ENCODE results near the gene NT5DC1. TPM values are rescaled to one million over a fixed set of nuclear protein-coding genes. Genes with fewer than 3 reads are reported as not detected.

Gene NT5DC1
- total RNA-seq, 2 experiments from 2014 or later, result 20.5 to 58.8 TPM

DNA sequence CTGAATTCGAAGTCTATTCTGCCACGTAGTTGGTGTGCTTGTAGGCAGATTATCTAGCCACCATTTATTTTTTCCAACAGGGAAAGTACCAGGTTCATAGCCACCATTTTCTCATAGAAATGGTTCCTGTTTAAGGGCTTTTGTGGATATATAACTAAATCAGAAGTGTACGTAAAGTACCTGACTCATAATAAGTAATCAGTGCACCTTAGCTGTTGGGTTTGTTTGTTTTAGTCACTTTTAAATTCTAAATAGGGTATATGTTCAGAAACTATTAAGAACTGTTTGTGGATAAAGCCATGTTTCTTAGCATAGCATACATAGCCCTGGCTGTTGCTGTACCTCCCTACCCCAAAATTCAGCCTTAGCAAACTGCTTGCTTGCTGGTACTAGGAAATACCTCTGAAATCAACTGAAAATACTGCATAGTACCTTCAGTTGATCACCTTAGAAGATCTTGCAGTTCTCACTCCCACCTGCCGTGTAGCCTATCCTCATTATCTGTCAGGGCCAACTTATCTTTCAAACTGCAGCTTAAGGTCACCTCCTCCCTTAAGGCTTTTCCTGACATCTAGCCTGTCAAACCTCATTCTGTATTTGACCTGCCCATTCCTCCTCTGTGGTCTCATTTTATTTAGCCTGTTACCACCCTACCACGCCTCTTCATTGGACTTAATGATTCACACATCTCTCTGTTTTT, 69.9 kb downstream of the NT5DC1 start:
- H3K4me1 ChIP-seq (ENCODE audit: insufficient read depth, low read length, poor library complexity, severe bottlenecking), result peaks cover 4% of the 10 kb centered on the region
- H3K79me2 ChIP-seq (ENCODE audit: insufficient read depth, low read depth, low read length), result no peaks in the 10 kb centered on the region
- TF ChIP-seq EZH2phosphoT487 (IDR thresholded peaks at IDR 0.05; ENCODE audit: borderline replicate concordance, low read depth, low read length), result no peak
- TF ChIP-seq, protein P1, sequence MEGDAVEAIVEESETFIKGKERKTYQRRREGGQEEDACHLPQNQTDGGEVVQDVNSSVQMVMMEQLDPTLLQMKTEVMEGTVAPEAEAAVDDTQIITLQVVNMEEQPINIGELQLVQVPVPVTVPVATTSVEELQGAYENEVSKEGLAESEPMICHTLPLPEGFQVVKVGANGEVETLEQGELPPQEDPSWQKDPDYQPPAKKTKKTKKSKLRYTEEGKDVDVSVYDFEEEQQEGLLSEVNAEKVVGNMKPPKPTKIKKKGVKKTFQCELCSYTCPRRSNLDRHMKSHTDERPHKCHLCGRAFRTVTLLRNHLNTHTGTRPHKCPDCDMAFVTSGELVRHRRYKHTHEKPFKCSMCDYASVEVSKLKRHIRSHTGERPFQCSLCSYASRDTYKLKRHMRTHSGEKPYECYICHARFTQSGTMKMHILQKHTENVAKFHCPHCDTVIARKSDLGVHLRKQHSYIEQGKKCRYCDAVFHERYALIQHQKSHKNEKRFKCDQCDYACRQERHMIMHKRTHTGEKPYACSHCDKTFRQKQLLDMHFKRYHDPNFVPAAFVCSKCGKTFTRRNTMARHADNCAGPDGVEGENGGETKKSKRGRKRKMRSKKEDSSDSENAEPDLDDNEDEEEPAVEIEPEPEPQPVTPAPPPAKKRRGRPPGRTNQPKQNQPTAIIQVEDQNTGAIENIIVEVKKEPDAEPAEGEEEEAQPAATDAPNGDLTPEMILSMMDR (conservative IDR thresholded peaks at IDR 0.05; ENCODE audit: low read length), result no peak
- intact Hi-C loops (cut with micrococcal nuclease; ENCODE audit: unreplicated experiment), result no loop called here
- H3K9me3 ChIP-seq (ENCODE audit: low read length), result no peaks in the 10 kb centered on the region; the same call in 1 of the 2 replicates
- no peak overlapping the region for H3K4me3 ChIP-seq (ENCODE audit: low read depth, low read length, poor library complexity, severe bottlenecking)
- H3K36me3 ChIP-seq (ENCODE audit: insufficient read depth, low read length), result no peaks in the 10 kb centered on the region
- no peak for DNase-seq (ENCODE audit: low spot score)
- no peak overlapping the region for H3K27ac ChIP-seq (ENCODE audit: low read depth, low read length, poor library complexity, severe bottlenecking)
- H2AFZ ChIP-seq (ENCODE audit: low read length), result no peak overlapping the region
- no peaks in the 10 kb centered on the region for H4K20me1 ChIP-seq (ENCODE audit: insufficient read depth, low read length)
- H3K4me2 ChIP-seq (ENCODE audit: low read length), result no peak overlapping the region
- POLR2A ChIA-PET, result no interaction called here
- no peaks in the 10 kb centered on the region for H3K9me2 ChIP-seq (ENCODE audit: insufficient read depth, low read length)
- no TSS peak for BruUV-seq (replicated peaks)
- CTCF ChIA-PET (ENCODE audit: unreplicated experiment), result no interaction called here

DNA sequence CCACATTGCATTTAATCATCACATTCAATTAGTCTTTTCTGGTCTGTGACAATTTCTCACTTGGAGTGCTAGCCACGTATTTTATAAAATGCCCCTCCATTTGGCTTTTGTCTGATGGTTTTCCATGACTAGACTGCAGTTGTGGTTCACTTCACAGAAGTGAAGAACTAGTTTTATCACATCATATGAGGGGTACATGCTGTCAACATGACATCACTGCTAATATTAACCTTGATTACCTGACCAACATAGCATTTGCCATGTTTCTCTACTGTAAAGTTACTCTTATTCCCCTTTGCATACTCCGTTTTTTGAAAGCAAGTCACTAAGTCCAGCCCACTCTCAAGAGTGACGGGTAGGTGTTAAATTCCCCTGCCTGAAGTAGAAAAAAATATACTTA, 73.3 kb downstream of the NT5DC1 start:
- no peaks in the 10 kb centered on the region for H3K9me2 ChIP-seq (ENCODE audit: insufficient read depth, low read length)
- no peaks in the 10 kb centered on the region for H3K4me1 ChIP-seq (ENCODE audit: insufficient read depth, low read length, poor library complexity, severe bottlenecking)
- no peaks in the 10 kb centered on the region for H4K20me1 ChIP-seq (ENCODE audit: insufficient read depth, low read length)
- no peak overlapping the region for H3K27ac ChIP-seq (ENCODE audit: low read depth, low read length, poor library complexity, severe bottlenecking)
- H2AFZ ChIP-seq (ENCODE audit: low read length), result no peak overlapping the region
- H3K9me3 ChIP-seq (ENCODE audit: low read length), result no peaks in the 10 kb centered on the region
- H3K36me3 ChIP-seq (ENCODE audit: insufficient read depth, low read length), result no peaks in the 10 kb centered on the region
- no peak overlapping the region for H3K4me2 ChIP-seq (ENCODE audit: low read length)
- ChIA-PET POLR2A (interaction anchor here (0.5 to 0.8 kb wide), 2 partner anchors 20 to 160 kb away, joined by 4 to 6 read pairs; no protein-coding TSS in a partner anchor), CTCF (ENCODE audit: unreplicated experiment) (no interaction called here)
- BruUV-seq (replicated peaks), result no TSS peak
- intact Hi-C loops (cut with micrococcal nuclease; ENCODE audit: unreplicated experiment), result no loop called here
- TF ChIP-seq, protein P1 (conservative IDR thresholded peaks at IDR 0.05; ENCODE audit: low read length), result no peak
- no peak for TF ChIP-seq EZH2phosphoT487 (IDR thresholded peaks at IDR 0.05; ENCODE audit: borderline replicate concordance, low read depth, low read length)
- no peak for DNase-seq (ENCODE audit: low spot score)
- H3K4me3 ChIP-seq (ENCODE audit: low read depth, low read length, poor library complexity, severe bottlenecking), result no peak overlapping the region
- no peaks in the 10 kb centered on the region for H3K79me2 ChIP-seq (ENCODE audit: insufficient read depth, low read depth, low read length)

DNA sequence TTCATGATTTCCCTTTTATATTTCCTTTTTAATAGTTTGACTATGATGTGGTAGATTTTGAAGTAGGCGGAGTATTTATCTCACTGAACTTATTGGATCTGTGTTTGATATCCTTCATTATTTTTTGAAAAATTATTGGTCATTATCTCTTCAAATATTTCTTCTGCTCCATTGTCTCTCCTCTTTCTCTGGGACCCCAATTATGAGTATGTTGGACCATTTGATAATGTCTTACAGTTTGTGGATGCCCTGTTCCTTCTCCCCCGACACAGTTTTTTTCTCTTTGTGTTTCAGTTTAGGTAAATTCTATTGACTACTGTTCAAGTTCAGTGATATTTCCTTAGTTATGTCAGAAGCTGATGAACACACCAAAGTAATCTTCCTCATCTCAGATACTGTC, 74.7 kb downstream of the NT5DC1 start:
- BruUV-seq (replicated peaks), result no TSS peak
- no peak overlapping the region for H3K4me2 ChIP-seq (ENCODE audit: low read length)
- no peaks in the 10 kb centered on the region for H4K20me1 ChIP-seq (ENCODE audit: insufficient read depth, low read length)
- H3K4me1 ChIP-seq (ENCODE audit: insufficient read depth, low read length, poor library complexity, severe bottlenecking), result no peaks in the 10 kb centered on the region
- ChIA-PET POLR2A (no interaction called here), CTCF (ENCODE audit: unreplicated experiment) (no interaction called here)
- no peaks in the 10 kb centered on the region for H3K36me3 ChIP-seq (ENCODE audit: insufficient read depth, low read length)
- no peak overlapping the region for H3K27ac ChIP-seq (ENCODE audit: low read depth, low read length, poor library complexity, severe bottlenecking)
- H3K79me2 ChIP-seq (ENCODE audit: insufficient read depth, low read depth, low read length), result no peaks in the 10 kb centered on the region
- intact Hi-C loops (cut with micrococcal nuclease; ENCODE audit: unreplicated experiment), result no loop called here
- TF ChIP-seq, protein P1 (conservative IDR thresholded peaks at IDR 0.05; ENCODE audit: low read length), result no peak
- no peak for TF ChIP-seq EZH2phosphoT487 (IDR thresholded peaks at IDR 0.05; ENCODE audit: borderline replicate concordance, low read depth, low read length)
- no peaks in the 10 kb centered on the region for H3K9me3 ChIP-seq (ENCODE audit: low read length)
- no peaks in the 10 kb centered on the region for H3K9me2 ChIP-seq (ENCODE audit: insufficient read depth, low read length)
- no peak overlapping the region for H3K4me3 ChIP-seq (ENCODE audit: low read depth, low read length, poor library complexity, severe bottlenecking)
- no peak for DNase-seq (ENCODE audit: low spot score)
- H2AFZ ChIP-seq (ENCODE audit: low read length), result no peak overlapping the region
